HG03039 (cell line): ENCODE data around the gene SEPSECS.

ENCODE experiments used
- ATAC-seq: cut with Tn5 transposase; IDR thresholded peaks from one replicate; pipeline ENCODE4 v1.9.1; 2021; ENCODE audit warnings: mild to moderate bottlenecking, moderate library complexity; ENCODE audit not compliant: unreplicated experiment

SEPSECS gene

DNA sequence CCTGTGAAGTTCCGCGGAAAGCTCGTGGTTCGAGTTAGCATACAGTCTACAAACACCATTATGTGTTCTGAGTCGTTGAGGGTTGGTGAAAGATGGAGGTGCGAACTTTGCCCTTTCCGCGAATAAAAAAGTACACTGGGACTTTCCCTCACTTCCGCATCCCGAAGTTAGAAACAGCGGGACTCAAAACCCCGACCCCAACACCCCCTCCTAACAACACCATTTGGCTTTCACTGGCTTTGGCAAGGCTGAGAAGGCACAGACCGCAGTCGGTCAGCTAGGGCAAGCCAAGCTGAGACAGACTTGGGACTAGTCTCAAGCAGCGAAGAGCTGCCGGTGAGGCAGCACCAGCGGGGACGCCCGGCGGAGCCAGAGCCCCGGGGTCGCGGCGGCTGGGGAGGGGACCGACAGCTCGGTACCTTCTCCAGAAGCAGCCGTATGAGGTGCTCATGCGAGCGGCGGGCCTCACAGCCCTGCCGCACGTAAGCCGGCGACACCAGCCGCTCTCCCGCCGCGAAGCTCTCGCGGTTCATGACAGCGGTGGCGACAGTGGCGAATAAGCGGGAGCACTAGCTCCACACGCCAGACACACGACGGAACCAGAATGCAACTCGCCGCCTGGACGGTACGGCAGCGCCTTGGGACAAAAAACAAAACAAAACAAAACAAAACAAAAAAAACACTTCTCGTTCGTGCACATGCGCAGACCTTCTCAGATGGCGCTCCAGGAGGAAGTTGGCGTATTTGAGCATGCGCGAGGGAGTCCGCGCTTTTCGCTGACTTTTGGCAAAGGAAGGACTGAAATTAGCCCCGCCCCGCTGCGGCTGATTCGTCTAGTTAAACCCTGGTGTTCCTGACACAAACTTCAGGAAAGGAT is at the start of gene SEPSECS:
TSS of gene SEPSECS (minus strand) at position 613 of the 877 bp plus-strand sequence. CDS start at position 533, 80 bp downstream.
- peak; percentile 78 for ATAC-seq

DNA sequence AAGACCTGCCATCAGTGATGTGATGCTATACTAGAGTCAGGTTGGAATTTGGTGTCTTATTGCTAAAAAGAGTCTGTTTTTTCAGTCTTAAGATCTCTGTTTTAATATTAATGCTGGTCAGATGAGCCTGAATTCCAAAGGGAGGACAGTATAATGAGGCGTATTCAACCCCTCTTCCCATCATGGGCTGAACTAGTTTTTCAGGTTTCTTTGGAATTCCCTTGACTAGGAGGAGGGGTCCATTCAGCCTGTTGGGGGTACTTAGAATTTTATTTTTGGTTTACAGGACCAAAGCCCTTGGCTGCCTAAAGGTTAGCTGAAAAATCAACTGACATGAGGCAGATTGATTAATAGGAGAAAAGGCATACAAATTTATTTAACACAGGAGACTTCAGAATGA is 49.5 kb upstream of the SEPSECS start:
- no peak for ATAC-seq

DNA sequence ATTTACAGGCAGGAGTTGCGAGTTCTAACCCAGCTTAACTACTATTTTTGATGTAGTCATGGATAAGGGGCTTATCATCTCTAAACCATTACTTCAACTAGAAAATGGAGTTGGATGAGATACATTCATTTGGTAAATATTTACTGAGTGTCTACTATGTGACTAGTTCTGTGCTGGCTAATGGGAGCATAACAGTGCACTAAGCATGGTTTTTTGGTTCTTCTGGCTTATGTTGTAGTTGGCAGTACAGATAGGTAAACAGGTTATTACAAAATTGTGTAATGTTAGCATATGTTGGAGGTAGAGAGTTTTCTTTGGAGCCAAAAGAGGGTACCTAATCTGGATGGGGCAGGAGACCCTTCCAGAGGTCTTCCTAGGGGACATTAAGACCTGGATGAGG is 47.7 kb upstream of the SEPSECS start:
- no peak for ATAC-seq

DNA sequence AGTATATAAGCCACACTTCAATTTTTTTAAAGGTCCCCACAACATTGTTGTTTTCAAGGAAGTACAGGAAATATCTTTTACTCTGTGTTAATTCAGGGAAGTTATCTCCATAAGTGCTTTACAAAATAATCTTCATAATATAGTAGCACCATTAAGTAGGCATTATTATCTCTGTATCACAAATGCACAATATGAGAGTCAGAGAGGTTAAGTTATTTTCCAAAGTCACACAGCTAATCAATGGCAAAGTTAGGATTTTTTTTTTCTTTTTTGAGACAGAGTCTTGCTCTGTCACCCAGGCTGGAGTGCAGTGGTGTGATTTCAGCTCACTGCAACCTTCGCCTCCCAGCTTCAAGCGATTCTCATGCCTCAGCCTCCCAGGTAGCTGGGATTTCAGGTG is 38.5 kb upstream of the SEPSECS start:
- ATAC-seq: no peak

GRCh38 chr4:25190407-25190806 is 30.2 kb upstream of the SEPSECS start:
- no peak for ATAC-seq

DNA sequence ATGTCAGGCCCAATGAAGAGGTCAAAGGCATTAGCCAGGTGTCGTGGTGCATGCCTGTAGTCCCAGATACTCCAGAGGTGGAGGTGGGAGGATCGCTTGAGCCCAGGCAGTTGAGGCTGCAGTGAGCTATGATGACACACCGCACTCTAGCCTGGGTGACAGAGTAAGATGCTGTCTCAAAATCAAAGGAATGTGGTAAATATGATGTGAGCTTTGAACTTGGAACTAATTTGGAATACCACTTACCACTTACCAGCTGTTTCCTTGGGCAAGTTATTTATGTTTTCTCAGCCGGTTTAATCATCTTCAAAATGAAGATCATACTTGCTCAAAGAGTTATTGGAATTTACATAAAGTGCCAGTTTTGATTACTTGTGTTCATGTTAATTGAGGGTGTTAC is 23.8 kb upstream of the SEPSECS start:
- ATAC-seq: no peak

- no peak for ATAC-seq
Measured at GRCh38 chr4:25182937-25183336, 22.7 kb upstream of the SEPSECS start.

DNA sequence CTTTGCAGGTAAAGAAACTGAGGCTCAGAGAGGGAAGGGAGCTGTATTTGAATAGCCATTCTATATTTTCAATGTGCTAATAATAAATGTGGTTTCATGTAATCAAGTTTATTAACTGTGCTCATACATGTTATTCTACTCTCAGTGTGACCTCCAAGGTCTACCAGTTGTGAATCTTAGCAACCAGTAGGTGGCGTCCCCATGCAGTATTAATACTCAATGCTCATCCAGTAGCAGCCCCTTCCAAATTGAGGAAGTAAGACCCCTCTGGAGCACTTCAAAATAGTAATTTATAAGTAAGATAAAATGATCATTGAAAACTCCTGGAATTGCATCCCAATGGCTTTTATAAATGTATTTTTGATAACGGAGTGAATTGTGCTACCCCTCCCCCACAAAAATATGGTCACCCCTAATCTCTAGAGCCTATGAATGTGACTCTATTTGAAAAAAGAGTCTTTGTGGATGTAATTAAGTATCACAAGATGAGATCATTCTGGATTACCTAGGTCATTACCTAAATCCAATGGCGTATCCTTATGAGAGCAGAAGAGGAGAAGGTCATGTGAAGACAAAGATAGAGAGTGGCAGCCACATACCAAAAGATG is 20.4 kb upstream of the SEPSECS start:
- peak; percentile 78 for ATAC-seq

GRCh38 chr4:25178838-25179261 is 18.6 kb upstream of the SEPSECS start:
- no peak for ATAC-seq

DNA sequence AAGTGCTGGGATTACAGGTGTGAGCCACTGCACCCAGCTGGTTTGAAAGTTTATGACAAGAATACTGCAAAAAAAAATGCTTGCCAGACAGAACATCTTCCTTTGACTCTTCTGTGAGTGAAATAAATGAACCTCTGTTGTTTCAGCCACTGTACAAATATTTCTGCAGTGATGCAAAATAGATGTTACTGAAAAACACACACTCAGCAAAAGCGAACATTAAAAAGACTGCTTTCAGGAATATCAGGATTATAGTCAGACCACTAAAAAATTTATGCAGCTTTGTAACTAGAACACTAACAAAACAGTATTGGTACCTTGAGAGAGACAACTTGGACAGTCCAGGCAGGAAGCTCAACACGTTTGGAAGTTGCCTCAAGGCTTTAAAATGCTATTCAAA is 16.9 kb upstream of the SEPSECS start:
- no peak for ATAC-seq

- ATAC-seq: no peak
Measured at GRCh38 chr4:25174674-25175073, 14.4 kb upstream of the SEPSECS start.

DNA sequence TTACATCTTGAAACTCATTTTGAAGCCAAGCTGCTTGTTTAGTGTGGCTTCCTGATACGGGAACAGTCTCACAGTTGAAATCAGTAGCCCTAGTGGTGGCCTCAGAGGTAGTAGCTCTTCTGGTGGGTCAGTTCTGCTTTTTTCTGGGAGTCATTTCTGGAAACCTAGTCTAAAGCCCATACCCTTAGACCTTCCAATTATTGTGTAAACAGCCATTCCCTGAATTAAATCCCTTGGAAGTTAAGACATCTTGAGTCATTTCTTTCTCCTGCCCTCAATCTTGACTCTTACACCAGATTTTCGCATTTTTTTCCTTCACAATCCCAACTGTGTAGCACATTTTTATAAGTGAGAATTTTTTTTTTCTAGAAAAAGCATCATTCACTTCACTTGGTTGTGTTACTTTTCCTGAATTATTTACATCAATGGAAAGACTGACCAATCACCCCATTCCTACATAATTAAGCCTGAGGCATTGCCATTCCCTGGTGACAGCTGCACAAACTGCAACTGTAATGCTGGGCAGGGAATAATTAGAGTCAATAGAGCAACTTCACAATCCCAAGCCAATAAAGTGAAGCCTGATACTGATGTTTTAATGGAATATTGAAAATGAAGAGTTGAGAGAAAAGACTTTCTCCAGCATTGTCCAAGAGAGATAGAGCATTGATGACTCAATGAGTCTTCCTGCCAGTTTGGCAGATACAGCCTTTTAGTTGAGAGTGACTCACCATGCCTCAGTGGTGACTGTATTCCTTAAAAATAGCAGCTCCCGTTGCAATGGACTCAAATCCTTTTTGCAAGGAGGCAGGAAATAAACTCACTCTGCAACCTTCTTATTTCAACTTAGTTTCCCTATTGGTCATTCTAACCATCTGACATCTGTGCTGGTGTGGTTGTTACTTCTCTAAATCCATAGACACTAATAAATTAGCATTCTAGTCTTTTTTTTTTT is 13.0 kb upstream of the SEPSECS start:
- ATAC-seq: peak; percentile 70

DNA sequence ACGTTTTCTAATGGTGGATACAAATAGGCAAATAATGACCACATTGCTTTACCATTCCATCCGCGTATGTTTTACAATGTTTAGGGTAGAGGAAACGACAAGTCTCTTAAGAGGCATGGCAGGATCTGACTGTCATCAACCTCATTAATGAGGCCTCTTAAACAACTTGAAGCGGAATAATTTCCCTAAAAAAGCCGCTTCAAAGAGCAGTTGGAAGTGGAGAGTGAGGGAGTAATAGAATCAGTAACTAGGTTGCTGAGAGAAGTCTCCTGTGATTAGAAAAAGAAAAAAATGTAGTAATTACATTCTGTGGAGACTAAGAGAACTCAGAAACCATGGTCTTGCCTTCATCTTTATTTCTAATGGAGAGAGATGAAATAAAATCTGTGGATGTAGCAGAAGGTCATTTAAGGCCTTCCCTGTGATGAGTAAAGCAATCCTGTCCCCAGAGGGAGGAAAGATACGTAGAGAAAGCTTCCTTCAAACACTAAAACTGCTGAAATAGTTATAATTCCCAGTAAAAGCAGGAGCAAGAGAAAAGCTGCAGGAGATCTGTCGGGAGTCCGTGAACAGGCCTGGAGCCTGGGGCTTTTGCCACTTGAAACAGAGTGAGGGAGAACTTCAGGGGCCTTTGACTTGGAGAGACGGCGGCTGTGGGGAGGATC is 11.1 kb upstream of the SEPSECS start:
- ATAC-seq: no peak

GRCh38 chr4:25169446-25169845 is 9.2 kb upstream of the SEPSECS start:
- ATAC-seq: no peak

- no peak for ATAC-seq
Measured at GRCh38 chr4:25165916-25166315, 5.7 kb upstream of the SEPSECS start.

DNA sequence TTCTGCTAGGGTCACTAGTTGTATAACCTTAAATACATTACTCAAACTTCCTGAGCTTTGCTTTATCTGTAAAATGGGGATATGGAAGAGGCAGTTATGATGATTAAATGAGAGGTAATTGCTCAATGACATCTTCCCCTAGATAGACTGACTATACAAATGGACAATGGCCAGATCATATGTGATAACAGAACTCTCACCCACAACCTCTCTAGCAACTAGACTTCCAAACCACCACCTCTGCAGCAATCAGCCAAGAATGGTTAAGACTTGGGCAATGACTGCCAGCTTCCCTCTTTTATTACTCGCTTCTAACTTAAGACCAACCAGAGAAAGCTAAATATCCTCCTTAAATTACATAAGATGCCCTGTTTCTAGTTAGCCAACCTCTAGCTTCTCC is 2.9 kb upstream of the SEPSECS start:
- ATAC-seq: no peak

GRCh38 chr4:25162566-25162965 is 2.3 kb upstream of the SEPSECS start:
- ATAC-seq: no peak

- no peak for ATAC-seq
Measured at GRCh38 chr4:25161593-25161950, 1.3 kb upstream of the SEPSECS start.

- ATAC-seq: peak; percentile 23
Measured at GRCh38 chr4:25160714-25161592, 704 bp upstream of the SEPSECS start.

- ATAC-seq: no peak
Measured at GRCh38 chr4:25158817-25159216, 1.4 kb downstream of the SEPSECS start.
